ENCODE results near the gene TUBD1. TPM values are rescaled to one million over a fixed set of nuclear protein-coding genes. Genes with fewer than 3 reads are reported as not detected.

Gene TUBD1
- total RNA-seq, 4 donors from 2014 or later, result 3.6 to 17.1 (median 10.0) TPM

GRCh38 chr17:59888145-59888750 lies 4.5 kb downstream of the TUBD1 start:
- no peak overlapping the region for H3K4me3 ChIP-seq
- H3K36me3 ChIP-seq, result peaks cover 0 to 62% of the 10 kb centered on the region in 2 donors
- no peaks in the 10 kb centered on the region for H3K9me3 ChIP-seq
- 96% methylated on average over 2 of the region's 8 CpGs; no CpG with 5 or more reads in 1 of the 2 donors for WGBS, 2 donors (ENCODE audit: low coverage in 1 of 2)
- no peak for TF ChIP-seq POLR2AphosphoS5 (IDR thresholded peaks at IDR 0.05)
- TF ChIP-seq POLR2A (IDR thresholded peaks at IDR 0.05), result no peak
- TF ChIP-seq EP300 (IDR thresholded peaks at IDR 0.05), result no peak
- TF ChIP-seq CTCF (IDR thresholded peaks at IDR 0.05), result no peak
- ATAC-seq, result no peak
- H3K4me1 ChIP-seq, result peaks cover 0 to 22% (median 3%) of the 10 kb centered on the region in 3 donors
- H3K27ac ChIP-seq, result no peak overlapping the region
- no peaks in the 10 kb centered on the region for H3K27me3 ChIP-seq

DNA sequence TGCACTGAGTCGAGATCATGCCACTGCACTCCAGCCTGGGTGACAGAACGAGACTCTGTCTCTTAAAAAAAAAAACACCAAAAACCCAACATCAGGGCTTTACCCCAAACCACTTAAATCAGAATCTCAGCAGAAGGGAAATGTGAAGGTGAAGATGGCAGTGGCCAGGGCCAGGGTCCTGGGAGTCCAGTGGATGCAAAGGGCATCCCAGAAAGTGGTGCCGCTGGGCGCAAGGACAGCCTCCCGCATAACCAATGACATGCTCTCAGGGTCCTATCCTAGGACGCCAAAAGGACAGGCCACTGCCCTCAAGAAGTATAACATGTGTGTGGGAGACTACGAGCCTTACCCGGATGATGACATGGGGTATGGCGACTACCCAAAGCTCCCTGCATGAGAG lies 7.9 kb downstream of the TUBD1 start:
- Histone ChIP-seq H3K36me3 (peaks cover 0 to 93% of the 10 kb centered on the region in 2 donors), H3K9me3 (no peaks in the 10 kb centered on the region), H3K4me3 (no peak overlapping the region), H3K27ac (no peak overlapping the region), H3K27me3 (no peaks in the 10 kb centered on the region), H3K4me1 (no peaks in the 10 kb centered on the region)
- no peak for ATAC-seq
- 95 to 98% methylated on average over 5 to 7 of the region's 9 CpGs for WGBS, 2 donors (ENCODE audit: low coverage in 1 of 2)
- no peak for TF ChIP-seq POLR2A (IDR thresholded peaks at IDR 0.05)
- no peak for TF ChIP-seq POLR2AphosphoS5 (IDR thresholded peaks at IDR 0.05)
- no peak for TF ChIP-seq EP300 (IDR thresholded peaks at IDR 0.05)
- no peak for TF ChIP-seq CTCF (IDR thresholded peaks at IDR 0.05)

GRCh38 chr17:59878624-59879023 lies 14.1 kb downstream of the TUBD1 start:
- Histone ChIP-seq H3K27ac (no peak overlapping the region), H3K27me3 (no peaks in the 10 kb centered on the region), H3K9me3 (no peaks in the 10 kb centered on the region), H3K36me3 (peaks cover 0 to 100% of the 10 kb centered on the region in 2 donors), H3K4me1 (no peaks in the 10 kb centered on the region), H3K4me3 (no peak overlapping the region)
- no peak for ATAC-seq
- TF ChIP-seq CTCF (IDR thresholded peaks at IDR 0.05), result no peak
- no peak for TF ChIP-seq POLR2AphosphoS5 (IDR thresholded peaks at IDR 0.05)
- TF ChIP-seq EP300 (IDR thresholded peaks at IDR 0.05), result no peak
- no peak for TF ChIP-seq POLR2A (IDR thresholded peaks at IDR 0.05)
- 74 to 88% methylated on average over 3 of the region's 3 CpGs for WGBS, 2 donors (ENCODE audit: low coverage in 1 of 2)

- peaks cover 0 to 100% of the 10 kb centered on the region in 2 donors for H3K36me3 ChIP-seq
Measured at GRCh38 chr17:59877965-59878364, 14.8 kb downstream of the TUBD1 start.

GRCh38 chr17:59876107-59876506 lies 16.6 kb downstream of the TUBD1 start:
- no peak for ATAC-seq
- H3K36me3 ChIP-seq, result peaks cover 0 to 99% of the 10 kb centered on the region in 2 donors

More at GRCh38 chr17:59877965-59878364, 14.8 kb downstream of the TUBD1 start:
- Histone ChIP-seq H3K27me3 (no peaks in the 10 kb centered on the region), H3K4me1 (no peaks in the 10 kb centered on the region), H3K4me3 (no peak overlapping the region), H3K27ac (no peak overlapping the region), H3K9me3 (no peaks in the 10 kb centered on the region)
- TF ChIP-seq POLR2A (IDR thresholded peaks at IDR 0.05), result no peak
- 85% methylated on average over 5 of the region's 5 CpGs for WGBS, 2 donors (ENCODE audit: low coverage in 1 of 2)
- ATAC-seq, result no peak

More at GRCh38 chr17:59876107-59876506, 16.6 kb downstream of the TUBD1 start:
- WGBS, 2 donors (ENCODE audit: low coverage in 1 of 2), result 89 to 94% methylated on average over 2 to 3 of the region's 3 CpGs
- Histone ChIP-seq H3K27me3 (no peaks in the 10 kb centered on the region), H3K4me1 (no peaks in the 10 kb centered on the region), H3K27ac (no peak overlapping the region), H3K4me3 (no peak overlapping the region), H3K9me3 (no peaks in the 10 kb centered on the region)
- no peak for TF ChIP-seq CTCF (IDR thresholded peaks at IDR 0.05)
- TF ChIP-seq POLR2A (IDR thresholded peaks at IDR 0.05), result no peak
- TF ChIP-seq EP300 (IDR thresholded peaks at IDR 0.05), result no peak
- TF ChIP-seq POLR2AphosphoS5 (IDR thresholded peaks at IDR 0.05), result no peak

All from gastroesophageal sphincter (tissue), 4 donors.